Left ventricle myocardium inferior (tissue), 1 donor: ENCODE results near the gene DNAJC8. TPM values are rescaled to one million over a fixed set of nuclear protein-coding genes. Genes with fewer than 3 reads are reported as not detected.

Source experiments
- DNase-seq: peaks from one replicate; pipeline ENCODE4 v3.0.0-alpha.2; 2020
- H3K27ac ChIP-seq: fragments of 200-600 bp; replicated peaks from 2 replicates; pipeline ENCODE4 v1.8.0; 2021
- H3K27me3 ChIP-seq: fragments of 200-600 bp; 2 replicates; pipeline ENCODE4 v1.8.0; 2021; ENCODE audit warnings: low read depth
- H3K36me3 ChIP-seq: fragments of 200-600 bp; 2 replicates; pipeline ENCODE4 v1.8.0; 2021
- H3K4me1 ChIP-seq: fragments of 200-600 bp; 2 replicates; pipeline ENCODE4 v1.8.0; 2021
- H3K4me3 ChIP-seq: fragments of 200-600 bp; 2 replicates; pipeline ENCODE4 v1.8.0; 2021; ENCODE audit warnings: mild to moderate bottlenecking, moderate library complexity
- H3K9me3 ChIP-seq: fragments of 200-600 bp; replicated peaks from 2 replicates; pipeline ENCODE4 v1.8.0; 2021
- CTCF ChIP-seq: fragments of 200-600 bp; IDR thresholded peaks from 2 replicates; pipeline ENCODE4 v1.8.0; 2021; ENCODE audit warnings: antibody characterized with exemption, mild to moderate bottlenecking, borderline replicate concordance
- intact Hi-C: fragments of 100-400 bp; cut with micrococcal nuclease; formaldehyde crosslinking; loops from one replicate; pipeline ENCODE4 v1.11.0; 2022
- total RNA-seq: library from RNA; stranded (reverse); fragmentation: NEBNext Ultra II Directional; extraction: Animal tissue kit (Norgen Biotek cat#: 25700); gene quantifications from one replicate; pipeline ENCODE4 v1.2.1, GENCODE V29; 2021
- donor health status: DM: no; HTN: yes; CAD: no; lungs with severe emphysema.

Gene DNAJC8
- total RNA-seq, 1 donor from 2014 or later = 55.3 TPM

- Histone ChIP-seq H3K36me3 (no peaks in the 10 kb centered on the region), H3K4me1 (peaks cover 73% of the 10 kb centered on the region), H3K4me3 (no peak overlapping the region), H3K27me3 (no peaks in the 10 kb centered on the region), H3K9me3 (no peaks in the 10 kb centered on the region), H3K27ac (peak overlapping the region; percentile 94)
- intact Hi-C loops = no loop called here
- DNase-seq = no peak
- no peak for TF ChIP-seq CTCF
These were observed 11.0 kb upstream of the DNAJC8 start for GRCh38 chr1:28243685-28244311.

GRCh38 chr1:28241638-28242241 lies 8.9 kb upstream of the DNAJC8 start:
- TF ChIP-seq CTCF = no peak
- Histone ChIP-seq H3K4me1 (peaks cover 76% of the 10 kb centered on the region), H3K9me3 (no peaks in the 10 kb centered on the region), H3K27ac (peak overlapping the region; percentile 27), H3K36me3 (peaks cover 9% of the 10 kb centered on the region), H3K4me3 (no peak overlapping the region), H3K27me3 (no peaks in the 10 kb centered on the region)
- DNase-seq = no peak
- intact Hi-C loops = no loop called here

- DNase-seq = no peak
- peak overlapping the region; percentile 92 for H3K27ac ChIP-seq
- intact Hi-C loops = no loop called here
- peaks cover 75% of the 10 kb centered on the region for H3K4me1 ChIP-seq
- H3K9me3 ChIP-seq = no peaks in the 10 kb centered on the region
- H3K27me3 ChIP-seq = no peaks in the 10 kb centered on the region
- no peak overlapping the region for H3K4me3 ChIP-seq
- peaks cover 9% of the 10 kb centered on the region for H3K36me3 ChIP-seq
- no peak for TF ChIP-seq CTCF
These were observed 7.2 kb upstream of the DNAJC8 start for GRCh38 chr1:28240024-28240423.

- Histone ChIP-seq H3K36me3 (peaks cover 9% of the 10 kb centered on the region), H3K4me1 (peaks cover 67% of the 10 kb centered on the region), H3K4me3 (no peak overlapping the region), H3K9me3 (no peaks in the 10 kb centered on the region), H3K27ac (peak overlapping the region; percentile 92), H3K27me3 (no peaks in the 10 kb centered on the region)
- no peak for TF ChIP-seq CTCF
- intact Hi-C loops = no loop called here
- DNase-seq = no peak
These were observed 6.2 kb upstream of the DNAJC8 start for GRCh38 chr1:28239004-28239403.

- Histone ChIP-seq H3K27ac (peak overlapping the region; percentile 92), H3K9me3 (no peaks in the 10 kb centered on the region), H3K4me1 (peaks cover 76% of the 10 kb centered on the region), H3K4me3 (peak overlapping the region; percentile 82), H3K27me3 (no peaks in the 10 kb centered on the region), H3K36me3 (peaks cover 9% of the 10 kb centered on the region)
- DNase-seq = no peak
- TF ChIP-seq CTCF = no peak
- intact Hi-C loops = no loop called here
These were observed 4.0 kb upstream of the DNAJC8 start for GRCh38 chr1:28236656-28237322.
